ENCODE data around the gene GFI1B. TPM values are rescaled to one million over a fixed set of nuclear protein-coding genes. Genes with fewer than 3 reads are reported as not detected.

Gene GFI1B
- total RNA-seq, 1 experiment from 2014 or later, result not detected

DNA sequence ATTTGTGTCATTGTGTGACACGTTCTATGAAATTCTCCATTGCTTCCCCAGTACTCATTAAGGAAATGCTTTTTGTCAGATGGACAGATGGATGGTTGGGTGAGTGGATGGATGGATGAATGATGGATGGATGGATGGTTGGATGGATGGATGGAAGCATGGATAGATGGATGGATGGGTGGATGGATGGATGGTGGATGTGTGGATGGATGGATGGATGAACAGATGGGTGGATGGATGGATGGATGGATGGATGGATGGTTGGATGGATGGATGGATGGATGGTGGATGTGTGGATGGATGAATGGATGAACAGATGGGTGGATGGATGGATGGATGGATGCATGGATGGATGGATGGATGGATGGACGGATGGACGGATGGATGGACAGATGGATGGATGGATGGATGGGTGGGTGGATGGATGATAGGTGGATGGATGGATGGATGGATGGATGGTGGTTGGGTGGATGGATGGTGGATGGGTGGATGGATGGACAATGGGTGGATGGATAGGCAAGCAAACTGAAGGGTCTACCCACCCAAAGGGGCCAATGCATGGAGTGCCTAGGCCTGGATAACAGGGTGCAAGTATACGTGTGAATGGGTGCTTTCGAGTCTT lies 28.3 kb downstream of the GFI1B start:
- Histone ChIP-seq H3K27me3 (replicated peaks; ENCODE audit: insufficient read depth, low read depth, low read length, poor library complexity) (no peaks in the 10 kb centered on the region), H3K4me1 (ENCODE audit: insufficient read depth, low read length, poor library complexity, severe bottlenecking) (no peaks in the 10 kb centered on the region), H3K36me3 (ENCODE audit: insufficient read depth, low read length, poor library complexity, severe bottlenecking) (no peaks in the 10 kb centered on the region), H3K9me3 (ENCODE audit: low read depth, low read length, poor library complexity, severe bottlenecking) (no peaks in the 10 kb centered on the region), H3K27ac (ENCODE audit: low read depth, low read length, poor library complexity, severe bottlenecking) (no peak overlapping the region), H3K4me3 (ENCODE audit: low read depth, low read length, poor library complexity, severe bottlenecking) (no peak overlapping the region)
- ChIA-PET POLR2A (ENCODE audit: low non-redundant PET) (no interaction called here), CTCF (interaction anchor here (0.6 kb wide), 1 partner anchor 1779 kb away, joined by 4 read pairs; no protein-coding TSS in a partner anchor)
- intact Hi-C loops (cut with micrococcal nuclease; ENCODE audit: unreplicated experiment), result no loop called here
- no peak for TF ChIP-seq CTCF (conservative IDR thresholded peaks at IDR 0.05; ENCODE audit: low read depth, low read length)
- TF ChIP-seq EZH2 (IDR thresholded peaks at IDR 0.05; ENCODE audit: borderline replicate concordance, low read depth, low read length, poor library complexity, severe bottlenecking), result no peak
- no TSS peak for BruUV-seq (replicated peaks)
- no peak for DNase-seq (ENCODE audit: low spot score)

- H3K36me3 ChIP-seq (ENCODE audit: insufficient read depth, low read length, poor library complexity, severe bottlenecking), result no peaks in the 10 kb centered on the region
- no peaks in the 10 kb centered on the region for H3K4me1 ChIP-seq (ENCODE audit: insufficient read depth, low read length, poor library complexity, severe bottlenecking)
- intact Hi-C loops (cut with micrococcal nuclease; ENCODE audit: unreplicated experiment), result no loop called here
- BruUV-seq (replicated peaks), result no TSS peak
- no peaks in the 10 kb centered on the region for H3K27me3 ChIP-seq (replicated peaks; ENCODE audit: insufficient read depth, low read depth, low read length, poor library complexity)
- no peak for DNase-seq (ENCODE audit: low spot score)
- no peaks in the 10 kb centered on the region for H3K9me3 ChIP-seq (ENCODE audit: low read depth, low read length, poor library complexity, severe bottlenecking)
- H3K4me3 ChIP-seq (ENCODE audit: low read depth, low read length, poor library complexity, severe bottlenecking), result no peak overlapping the region
- ChIA-PET POLR2A (ENCODE audit: low non-redundant PET) (no interaction called here), CTCF (no interaction called here)
- TF ChIP-seq EZH2 (IDR thresholded peaks at IDR 0.05; ENCODE audit: borderline replicate concordance, low read depth, low read length, poor library complexity, severe bottlenecking), result no peak
- no peak for TF ChIP-seq CTCF (conservative IDR thresholded peaks at IDR 0.05; ENCODE audit: low read depth, low read length)
- H3K27ac ChIP-seq (ENCODE audit: low read depth, low read length, poor library complexity, severe bottlenecking), result no peak overlapping the region
These were observed 29.9 kb downstream of the GFI1B start for GRCh38 chr9:133008406-133008805.

DNA sequence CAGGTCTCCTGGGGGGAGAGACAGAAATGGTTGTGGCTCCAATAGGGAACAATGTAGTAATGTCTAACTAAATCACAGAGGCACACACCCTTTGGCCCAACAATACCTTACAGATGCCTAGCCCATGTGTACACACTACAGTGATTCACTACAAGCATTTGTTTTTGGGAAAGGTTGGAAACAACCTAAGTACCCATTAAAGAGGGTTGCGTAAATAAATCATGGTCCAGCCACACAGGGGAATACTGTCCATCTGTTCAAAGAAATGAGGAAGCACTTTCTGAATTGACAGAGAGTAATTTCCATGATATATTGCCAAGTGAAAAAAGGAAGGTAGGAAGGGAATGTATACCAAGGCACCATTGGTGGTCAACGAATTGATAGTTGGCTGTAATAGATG lies 30.3 kb downstream of the GFI1B start:
- Histone ChIP-seq H3K4me3 (ENCODE audit: low read depth, low read length, poor library complexity, severe bottlenecking) (no peak overlapping the region), H3K27ac (ENCODE audit: low read depth, low read length, poor library complexity, severe bottlenecking) (no peak overlapping the region), H3K36me3 (ENCODE audit: insufficient read depth, low read length, poor library complexity, severe bottlenecking) (no peaks in the 10 kb centered on the region), H3K4me1 (ENCODE audit: insufficient read depth, low read length, poor library complexity, severe bottlenecking) (no peaks in the 10 kb centered on the region), H3K9me3 (ENCODE audit: low read depth, low read length, poor library complexity, severe bottlenecking) (no peaks in the 10 kb centered on the region), H3K27me3 (replicated peaks; ENCODE audit: insufficient read depth, low read depth, low read length, poor library complexity) (no peaks in the 10 kb centered on the region)
- ChIA-PET POLR2A (ENCODE audit: low non-redundant PET) (no interaction called here), CTCF (no interaction called here)
- intact Hi-C loops (cut with micrococcal nuclease; ENCODE audit: unreplicated experiment), result no loop called here
- no peak for TF ChIP-seq EZH2 (IDR thresholded peaks at IDR 0.05; ENCODE audit: borderline replicate concordance, low read depth, low read length, poor library complexity, severe bottlenecking)
- TF ChIP-seq CTCF (conservative IDR thresholded peaks at IDR 0.05; ENCODE audit: low read depth, low read length), result no peak
- DNase-seq (ENCODE audit: low spot score), result no peak
- BruUV-seq (replicated peaks), result no TSS peak

All from A673 (cell line).